A673 (cell line): ENCODE data around the gene RPS16.

ENCODE experiments used
- EZH2 ChIP-seq: fragments of 200-600 bp; sonication (generic); IDR thresholded peaks from 2 replicates; pipeline ENCODE4 v1.6.1; 2017; ENCODE audit warnings: borderline replicate concordance, low read depth, mild to moderate bottlenecking, mixed read lengths, antibody characterized with exemption, low read length; ENCODE audit not compliant: poor library complexity, severe bottlenecking
- TF ChIP-seq, protein P1 (sequence below): fragments of 300-800, 200-600 bp; sonication (generic); conservative IDR thresholded peaks from 2 replicates; pipeline ENCODE4 v1.5.1; 2017; ENCODE audit warnings: low read depth, mild to moderate bottlenecking, antibody characterized with exemption, low read length, moderate library complexity, mixed read lengths

DNA sequence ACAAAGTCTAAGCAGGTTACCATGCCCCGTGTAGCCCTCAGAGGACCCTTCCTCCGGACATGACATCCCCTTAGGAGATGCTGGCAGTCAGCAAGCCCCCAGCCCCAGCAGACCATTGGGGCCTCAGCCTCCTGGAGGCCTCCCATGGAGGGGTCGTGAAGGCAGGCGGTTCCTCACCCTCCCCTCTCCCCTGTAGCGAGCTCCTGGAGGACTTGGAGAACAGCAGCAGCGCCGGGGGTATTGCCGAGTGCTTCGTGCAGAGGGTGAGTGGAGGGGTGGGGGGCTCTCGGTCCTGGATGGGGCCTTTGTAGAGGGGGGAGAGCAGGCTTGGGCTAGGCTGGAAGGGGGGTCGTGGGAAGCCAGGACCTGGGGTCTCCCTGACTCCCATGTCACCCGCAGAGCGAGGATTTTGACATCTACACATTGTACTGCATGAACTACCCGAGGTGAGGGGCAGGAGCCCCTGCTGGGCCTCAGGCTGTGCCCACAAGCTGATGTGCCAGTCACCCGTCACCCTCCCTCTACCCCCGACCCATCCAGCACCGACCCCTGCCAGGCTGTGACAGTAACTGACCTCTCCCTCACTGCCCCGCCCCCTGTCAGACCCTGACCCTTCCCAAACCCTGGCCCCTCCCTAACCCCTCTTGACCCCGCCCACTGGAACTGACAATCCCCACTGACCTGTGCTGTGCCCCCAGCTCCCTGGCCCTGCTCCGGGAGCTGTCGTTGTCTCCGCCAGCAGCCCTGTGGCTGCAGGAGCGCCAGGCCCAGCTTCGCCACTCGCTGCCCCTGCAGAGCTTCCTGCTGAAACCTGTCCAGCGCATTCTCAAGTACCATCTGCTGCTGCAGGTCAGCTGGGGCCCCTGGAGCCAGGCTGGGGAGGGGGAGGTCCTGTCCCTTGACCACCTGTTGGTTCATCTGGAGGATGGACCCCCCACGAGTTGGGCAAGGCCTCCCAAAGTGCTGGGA, 19.3 kb downstream of the RPS16 start:
- TF ChIP-seq, protein P1, sequence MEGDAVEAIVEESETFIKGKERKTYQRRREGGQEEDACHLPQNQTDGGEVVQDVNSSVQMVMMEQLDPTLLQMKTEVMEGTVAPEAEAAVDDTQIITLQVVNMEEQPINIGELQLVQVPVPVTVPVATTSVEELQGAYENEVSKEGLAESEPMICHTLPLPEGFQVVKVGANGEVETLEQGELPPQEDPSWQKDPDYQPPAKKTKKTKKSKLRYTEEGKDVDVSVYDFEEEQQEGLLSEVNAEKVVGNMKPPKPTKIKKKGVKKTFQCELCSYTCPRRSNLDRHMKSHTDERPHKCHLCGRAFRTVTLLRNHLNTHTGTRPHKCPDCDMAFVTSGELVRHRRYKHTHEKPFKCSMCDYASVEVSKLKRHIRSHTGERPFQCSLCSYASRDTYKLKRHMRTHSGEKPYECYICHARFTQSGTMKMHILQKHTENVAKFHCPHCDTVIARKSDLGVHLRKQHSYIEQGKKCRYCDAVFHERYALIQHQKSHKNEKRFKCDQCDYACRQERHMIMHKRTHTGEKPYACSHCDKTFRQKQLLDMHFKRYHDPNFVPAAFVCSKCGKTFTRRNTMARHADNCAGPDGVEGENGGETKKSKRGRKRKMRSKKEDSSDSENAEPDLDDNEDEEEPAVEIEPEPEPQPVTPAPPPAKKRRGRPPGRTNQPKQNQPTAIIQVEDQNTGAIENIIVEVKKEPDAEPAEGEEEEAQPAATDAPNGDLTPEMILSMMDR: no peak
- no peak for TF ChIP-seq EZH2
